ENCODE results near the gene LMO1. TPM values are rescaled to one million over a fixed set of nuclear protein-coding genes. Genes with fewer than 3 reads are reported as not detected.

The LMO1 gene
- polyA plus RNA-seq (0.08 to 0.18 TPM in 2 of 3 replicates, not detected in the other), polyA minus RNA-seq (not detected in 3 replicates)
- not detected for polyA plus RNA-seq (2011; ENCODE audit: low read depth)
- not detected in 2 replicates for polyA plus RNA-seq (2011; cell fraction: cytosol; rRNA removed)
- not detected in 2 replicates for polyA plus RNA-seq (2011; cell fraction: nucleus; rRNA removed)
- not detected in 2 replicates for polyA plus RNA-seq (2012; ENCODE audit: low replicate concordance)
- not detected for polyA minus RNA-seq (2011; cell fraction: cytosol; rRNA and poly(A)+ RNA removed)
- not detected in 2 replicates for polyA minus RNA-seq (2011; cell fraction: nucleus; rRNA and poly(A)+ RNA removed)

DNA sequence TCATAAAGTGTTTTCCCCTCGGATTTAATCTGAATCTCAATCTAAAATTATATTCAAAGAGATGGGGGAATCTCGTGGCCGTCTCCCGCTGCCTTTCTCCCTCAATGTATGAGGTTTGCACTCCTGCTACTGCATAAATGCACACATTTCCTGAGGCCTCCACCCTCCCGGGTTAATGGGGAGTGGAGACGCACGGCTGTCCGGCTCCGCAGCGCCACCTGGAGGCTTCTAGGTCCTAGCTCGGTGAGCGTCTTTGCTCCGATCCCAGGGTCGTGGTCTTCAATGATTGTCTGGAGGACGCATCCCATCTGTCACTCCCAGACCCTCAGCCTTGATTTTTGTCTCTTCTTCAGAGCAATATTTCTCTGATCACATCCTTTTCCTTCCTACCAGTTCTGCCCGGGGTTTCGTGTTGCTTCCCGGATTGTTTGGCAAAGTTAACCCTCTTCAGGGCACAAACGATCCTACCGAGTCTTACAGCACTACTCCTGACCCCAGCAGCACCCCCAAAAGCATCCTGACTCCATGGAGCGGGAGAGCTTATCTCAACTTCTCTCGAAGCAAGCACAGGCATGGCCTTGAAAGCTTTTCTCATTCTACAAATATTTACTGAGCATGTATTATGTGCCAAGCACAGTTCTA, at the start of gene LMO1:
LMO1 (minus strand) TSS at position 110 of the 642 bp plus-strand sequence. CDS start 516 bp downstream, outside the sequence.
- no peaks in the 10 kb centered on the region for H3K79me2 ChIP-seq (ENCODE audit: control insufficient read depth, insufficient read depth, low read length)
- H3K4me3 ChIP-seq (ENCODE audit: control insufficient read depth in 2 of 3, extremely low read depth in 1 of 3, insufficient read depth in 2 of 3, low read depth in 1 of 3, low read length in 3 of 3): peak within 1 kb of the TSS; percentile 13 to 58 (median 58)
- TF ChIP-seq CTCF (optimal IDR thresholded peaks at IDR 0.05 in 1 of 3, IDR thresholded peaks at IDR 0.05 in 1 of 3, conservative IDR thresholded peaks at IDR 0.05 in 1 of 3; ENCODE audit: extremely low read depth in 1 of 3, insufficient read depth in 2 of 3, low read length in 3 of 3): peak; percentile 89 to 96 (median 95)
- no peak for TF ChIP-seq EZH2 (IDR thresholded peaks at IDR 0.05; ENCODE audit: low read length)
- peak within 1 kb of the TSS; percentile 44 for H2AFZ ChIP-seq (ENCODE audit: control insufficient read depth, low read length)
- no peaks in the 10 kb centered on the region for H3K9me1 ChIP-seq (ENCODE audit: control insufficient read depth, extremely low read depth, insufficient read depth, low read length)
- peak within 1 kb of the TSS; percentile 72 for H3K4me2 ChIP-seq (ENCODE audit: control insufficient read depth, extremely low read depth, insufficient read depth, low read depth, low read length)
- dilution Hi-C loops (cut with MboI; ENCODE audit: extremely low pct_ligation_motif_present, low sequenced_read_pairs): no loop called here
- H3K4me1 ChIP-seq (ENCODE audit: control insufficient read depth, extremely low read depth, insufficient read depth, low read length): peaks cover 21% of the 10 kb centered on the region
- H3K27me3 ChIP-seq (ENCODE audit: control insufficient read depth, extremely low read depth, insufficient read depth, low read length): peaks cover 70% of the 10 kb centered on the region
- peak within 1 kb of the TSS; percentile 7 for H3K9ac ChIP-seq (ENCODE audit: control insufficient read depth, extremely low read depth, insufficient read depth, low read length)
- no peak for DNase-seq (ENCODE audit: low read depth, low spot score)
- no peaks in the 10 kb centered on the region for H3K36me3 ChIP-seq (ENCODE audit: control insufficient read depth in 2 of 2, extremely low read depth in 1 of 2, insufficient read depth in 2 of 2, low read length in 2 of 2)
- no peak for FAIRE-seq
- no peak within 1 kb of the TSS for H3K27ac ChIP-seq (ENCODE audit: control insufficient read depth, insufficient read depth, low read length)
- no peaks in the 10 kb centered on the region for H4K20me1 ChIP-seq (ENCODE audit: control insufficient read depth, extremely low read depth, insufficient read depth, low read length)
- no peaks in the 10 kb centered on the region for H3K9me3 ChIP-seq (ENCODE audit: control insufficient read depth, low read depth, low read length)

GRCh38 chr11:8312986-8313385, 49.3 kb upstream of the LMO1 start:
- DNase-seq (ENCODE audit: low read depth, low spot score) (no peak), FAIRE-seq (no peak)
- H3K36me3 ChIP-seq (ENCODE audit: control insufficient read depth in 2 of 2, extremely low read depth in 1 of 2, insufficient read depth in 2 of 2, low read length in 2 of 2): no peaks in the 10 kb centered on the region
- H3K4me2 ChIP-seq (ENCODE audit: control insufficient read depth, extremely low read depth, insufficient read depth, low read depth, low read length): no peak overlapping the region
- dilution Hi-C loops (cut with MboI; ENCODE audit: extremely low pct_ligation_motif_present, low sequenced_read_pairs): no loop called here
- H3K9me1 ChIP-seq (ENCODE audit: control insufficient read depth, extremely low read depth, insufficient read depth, low read length): no peaks in the 10 kb centered on the region
- no peak overlapping the region for H3K9ac ChIP-seq (ENCODE audit: control insufficient read depth, extremely low read depth, insufficient read depth, low read length)
- no peaks in the 10 kb centered on the region for H3K4me1 ChIP-seq (ENCODE audit: control insufficient read depth, extremely low read depth, insufficient read depth, low read length)
- H2AFZ ChIP-seq (ENCODE audit: control insufficient read depth, low read length): no peak overlapping the region
- no peak overlapping the region for H3K27ac ChIP-seq (ENCODE audit: control insufficient read depth, insufficient read depth, low read length)
- H3K27me3 ChIP-seq (ENCODE audit: control insufficient read depth, extremely low read depth, insufficient read depth, low read length): peaks cover 10% of the 10 kb centered on the region
- no peak overlapping the region for H3K4me3 ChIP-seq (ENCODE audit: control insufficient read depth in 2 of 3, extremely low read depth in 1 of 3, insufficient read depth in 2 of 3, low read depth in 1 of 3, low read length in 3 of 3)
- H3K9me3 ChIP-seq (ENCODE audit: control insufficient read depth, low read depth, low read length): no peaks in the 10 kb centered on the region
- H4K20me1 ChIP-seq (ENCODE audit: control insufficient read depth, extremely low read depth, insufficient read depth, low read length): no peaks in the 10 kb centered on the region
- no peak for TF ChIP-seq EZH2 (IDR thresholded peaks at IDR 0.05; ENCODE audit: low read length)
- TF ChIP-seq CTCF (optimal IDR thresholded peaks at IDR 0.05 in 1 of 3, IDR thresholded peaks at IDR 0.05 in 1 of 3, conservative IDR thresholded peaks at IDR 0.05 in 1 of 3; ENCODE audit: extremely low read depth in 1 of 3, insufficient read depth in 2 of 3, low read length in 3 of 3): no peak
- H3K79me2 ChIP-seq (ENCODE audit: control insufficient read depth, insufficient read depth, low read length): no peaks in the 10 kb centered on the region

Measured in keratinocyte (primary cell).